Left kidney (tissue), 8 donors: Measurements from ENCODE around the gene BAZ2A. TPM values are rescaled to one million over a fixed set of nuclear protein-coding genes. Genes with fewer than 3 reads are reported as not detected.
"Not testable (repeated sequence)": the region's sequence is repeated elsewhere in the genome, so short reads cannot be mapped to it uniquely, and the experiment has no call there.

Source experiments
- DNase-seq: peaks from one replicate; pipeline ENCODE4 v3.0.0-alpha.2; 2013
- long read RNA-seq, 8 donors: transcript quantifications; one replicate each; lab custom pipeline, GENCODE V29; 2026
- polyA plus RNA-seq: library from polyadenylated mRNA; unstranded; fragments of 120-200 nt; gene quantifications from one replicate; pipeline ENCODE4 v1.2.1, GENCODE V29; 2013; ENCODE audit not compliant: insufficient read length

The BAZ2A gene
- polyA plus RNA-seq: 114 TPM
- long read RNA-seq, donor 1, partial matches to known transcripts: 73 of 78 reads
- long read RNA-seq, donor 1, other reads (novel, unspliced or antisense): 0 of 78 reads
- long read RNA-seq, donor 2, partial matches to known transcripts: 34 of 36 reads
- long read RNA-seq, donor 2, other reads (novel, unspliced or antisense): 0 of 36 reads
- long read RNA-seq, donor 3, partial matches to known transcripts: 48 of 50 reads
- long read RNA-seq, donor 3, other reads (novel, unspliced or antisense): 0 of 50 reads
- long read RNA-seq, donor 4: 0 reads
- long read RNA-seq, donor 5, partial matches to known transcripts: 23 of 23 reads
- long read RNA-seq, donor 5, other reads (novel, unspliced or antisense): 0 of 23 reads
- long read RNA-seq, donor 6, partial matches to known transcripts: 24 of 26 reads
- long read RNA-seq, donor 6, other reads (novel, unspliced or antisense): 0 of 26 reads
- long read RNA-seq, donor 7, partial matches to known transcripts: 85 of 87 reads
- long read RNA-seq, donor 7, other reads (novel, unspliced or antisense): 0 of 87 reads
- long read RNA-seq, donor 8, partial matches to known transcripts: 7 of 7 reads
- long read RNA-seq, donor 8, other reads (novel, unspliced or antisense): 0 of 7 reads

GRCh38 chr12:56630180-56630632, at the start of gene BAZ2A:
TSS of gene BAZ2A (minus strand) at chr12:56630326. CDS start at chr12:56617530, 12,796 bp downstream.
- DNase-seq: peak; percentile 89

DNA sequence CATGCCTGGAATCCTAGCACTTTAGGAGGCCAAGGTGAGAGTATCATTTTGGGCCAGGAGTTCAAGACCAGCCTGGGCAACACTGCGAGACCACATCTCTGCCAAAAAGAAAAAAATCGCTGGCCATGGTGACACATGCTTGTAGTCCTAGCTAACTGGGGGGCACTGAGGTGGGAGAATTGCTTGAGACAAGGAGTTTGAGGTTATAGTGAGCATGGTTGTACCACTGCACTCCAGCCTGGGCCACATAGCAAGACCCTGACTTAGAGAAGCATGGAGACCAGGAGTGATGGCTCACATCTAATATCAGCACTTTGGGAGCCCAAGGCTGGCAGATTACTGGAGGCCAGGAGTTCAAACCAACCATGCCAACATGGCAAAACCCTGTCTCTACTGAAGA, 48.7 kb upstream of the BAZ2A start:
- no peak for DNase-seq

- no peak for DNase-seq
Measured at GRCh38 chr12:56677680-56678079, 47.6 kb upstream of the BAZ2A start.

DNA sequence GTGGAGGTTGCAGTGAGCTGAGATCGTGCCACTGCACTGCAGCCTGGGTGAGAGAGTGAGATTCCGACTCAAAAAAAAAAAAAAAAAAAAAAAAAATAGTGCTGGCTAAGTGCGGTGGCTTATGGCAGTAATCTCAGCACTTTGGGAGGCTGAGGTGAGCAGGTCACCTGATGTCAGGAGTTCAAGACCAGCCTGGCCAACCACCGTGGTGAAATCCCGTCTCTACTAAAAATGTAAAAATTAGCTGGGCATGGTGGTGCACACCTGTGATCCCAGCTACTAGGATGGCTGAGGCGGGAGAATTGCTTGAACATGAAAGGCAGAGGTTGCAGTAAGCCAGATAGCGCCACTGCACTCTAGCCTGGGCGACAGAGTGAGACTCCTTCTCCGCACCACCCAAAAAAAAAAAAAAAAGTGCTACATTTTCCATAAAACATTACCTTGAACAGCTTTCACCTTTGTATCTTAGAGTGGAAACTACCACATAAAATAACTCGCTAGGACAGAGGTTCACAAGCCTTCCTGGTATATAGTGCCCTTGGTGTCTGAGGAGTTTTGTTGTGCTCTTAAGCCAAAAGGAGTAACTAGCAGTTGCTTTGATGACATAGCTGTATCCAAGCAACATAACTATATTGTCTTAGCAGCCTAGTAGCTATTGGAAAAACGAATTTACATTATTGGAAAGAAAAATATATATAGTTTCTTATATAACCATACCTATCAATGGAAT, 46.9 kb upstream of the BAZ2A start:
- DNase-seq: no peak

GRCh38 chr12:56671608-56672007, 41.5 kb upstream of the BAZ2A start:
- no peak for DNase-seq

GRCh38 chr12:56670836-56671235, 40.7 kb upstream of the BAZ2A start:
- no peak for DNase-seq

DNA sequence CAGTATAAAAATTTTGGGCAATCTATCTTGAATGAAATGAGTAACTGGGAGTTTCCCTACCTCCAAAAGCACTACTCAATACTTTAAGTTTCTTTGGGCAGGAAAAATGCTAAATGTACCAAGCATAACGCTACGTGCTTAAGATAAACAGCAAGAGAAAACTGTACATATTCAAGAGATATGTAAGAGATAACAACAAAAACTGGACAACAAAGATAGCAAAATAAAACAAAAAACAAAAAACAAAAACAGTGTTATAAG, 38.0 kb upstream of the BAZ2A start:
- DNase-seq: no peak

DNA sequence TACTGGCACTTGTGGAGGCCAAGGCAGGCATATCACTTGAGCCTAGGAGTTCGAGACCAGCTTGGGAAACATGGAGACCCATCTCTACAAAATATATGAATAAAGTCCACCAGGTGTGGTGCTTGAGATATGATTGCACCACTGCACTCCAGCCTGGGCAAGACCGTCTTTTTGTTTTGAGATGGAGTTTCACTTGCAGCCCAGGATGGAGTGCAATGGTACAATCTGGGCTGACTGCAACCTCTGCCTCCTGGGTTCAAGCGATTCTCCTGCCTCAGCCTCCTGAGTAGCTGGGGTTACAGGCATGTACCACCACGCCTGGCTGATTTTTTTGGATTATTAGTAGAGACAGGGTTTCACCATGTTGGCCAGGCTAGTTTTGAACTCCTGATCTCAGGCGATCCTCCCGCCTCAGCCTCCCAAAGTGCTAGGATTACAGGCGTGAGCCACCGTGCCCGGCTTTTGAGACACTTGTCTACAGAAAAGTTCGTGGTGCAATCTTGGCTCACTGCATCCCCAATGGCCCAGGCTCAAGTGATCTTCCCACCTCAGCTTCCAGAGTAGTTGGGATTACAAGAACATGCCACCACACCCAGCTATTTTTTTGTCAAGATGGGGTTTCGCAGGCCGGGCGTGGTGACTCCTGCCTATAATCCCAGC, 32.0 kb upstream of the BAZ2A start:
- DNase-seq: no peak

DNA sequence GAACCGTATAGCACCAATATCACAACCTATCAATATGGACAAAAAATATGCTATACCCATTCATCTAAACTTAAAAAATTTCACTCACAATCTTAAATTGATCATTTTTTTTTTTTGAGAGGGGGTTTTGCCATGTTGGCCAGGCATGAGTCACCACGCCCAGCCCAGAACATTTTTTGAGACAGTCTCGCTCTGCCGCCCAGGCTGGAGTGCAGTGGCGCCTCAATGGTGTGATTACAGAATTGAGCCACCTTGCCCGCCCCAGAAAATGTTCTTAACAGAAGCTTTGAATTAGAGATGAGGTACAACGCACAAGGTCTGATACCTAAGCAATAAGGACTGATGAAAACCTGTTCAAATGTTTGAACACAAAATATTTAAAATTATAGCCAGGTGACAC, 31.4 kb upstream of the BAZ2A start:
- DNase-seq: no peak

DNA sequence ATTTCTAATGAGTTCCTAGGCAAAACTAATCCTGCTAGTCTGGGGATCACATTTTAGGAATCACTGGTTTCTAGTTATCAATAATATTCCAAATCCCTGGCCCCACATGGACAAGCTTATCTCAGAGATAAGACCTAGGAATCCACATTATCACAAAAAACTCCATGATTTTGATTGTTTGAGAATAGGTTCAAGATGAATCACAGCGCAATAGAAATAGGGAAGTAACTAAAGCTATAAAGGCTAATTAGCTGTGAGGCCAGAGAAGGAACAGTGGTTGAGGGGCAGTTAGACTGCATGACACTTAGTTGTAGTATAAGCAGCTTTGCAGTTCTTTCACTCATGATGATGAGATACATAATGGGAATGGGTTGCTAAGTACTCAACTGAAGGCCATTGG, 28.8 kb upstream of the BAZ2A start:
- no peak for DNase-seq

DNA sequence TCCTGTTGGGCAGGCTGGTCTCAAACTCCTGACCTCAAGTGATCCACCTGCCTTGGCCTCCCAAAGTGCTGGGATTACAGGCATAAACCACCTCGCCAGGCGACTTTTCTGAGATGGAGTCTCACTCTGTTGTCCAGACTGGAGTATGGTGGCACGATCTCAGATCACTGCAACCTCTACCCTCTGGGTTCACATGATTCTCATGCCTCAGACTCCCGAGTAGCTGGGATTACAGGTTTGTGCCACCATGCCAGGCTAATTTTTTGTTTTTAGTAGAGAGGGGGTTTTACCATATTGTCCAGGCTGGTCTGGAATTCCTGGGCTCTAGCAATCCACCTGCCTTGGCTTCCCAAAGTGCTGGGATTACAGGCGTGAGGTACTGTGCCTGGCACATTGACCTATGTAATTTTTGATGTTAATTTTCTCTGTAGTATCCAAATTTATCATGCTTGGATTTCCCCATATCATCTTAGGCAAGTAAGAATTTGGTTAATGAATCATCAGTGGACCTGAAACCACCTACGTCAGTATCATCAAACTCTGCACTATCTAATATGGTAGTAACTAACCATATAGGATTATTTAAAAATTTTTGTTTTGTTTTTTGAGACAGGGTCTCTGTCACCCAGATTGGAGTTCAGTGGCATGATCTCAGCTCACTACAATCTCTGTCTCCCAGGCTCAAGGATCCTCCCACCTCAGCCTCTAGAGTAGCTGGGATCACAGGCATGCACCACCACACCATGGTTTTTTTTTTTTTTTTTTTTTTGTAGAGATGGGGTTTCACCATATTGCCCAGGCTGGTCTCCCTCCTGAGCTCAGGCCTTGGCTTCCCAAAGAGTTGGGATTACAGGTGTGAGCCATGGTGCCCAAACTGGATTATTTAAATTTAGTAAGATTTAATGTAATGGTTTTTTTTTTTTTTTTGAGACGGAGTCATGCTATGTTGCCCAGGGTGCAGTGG, 27.6 kb upstream of the BAZ2A start:
- no peak for DNase-seq

DNA sequence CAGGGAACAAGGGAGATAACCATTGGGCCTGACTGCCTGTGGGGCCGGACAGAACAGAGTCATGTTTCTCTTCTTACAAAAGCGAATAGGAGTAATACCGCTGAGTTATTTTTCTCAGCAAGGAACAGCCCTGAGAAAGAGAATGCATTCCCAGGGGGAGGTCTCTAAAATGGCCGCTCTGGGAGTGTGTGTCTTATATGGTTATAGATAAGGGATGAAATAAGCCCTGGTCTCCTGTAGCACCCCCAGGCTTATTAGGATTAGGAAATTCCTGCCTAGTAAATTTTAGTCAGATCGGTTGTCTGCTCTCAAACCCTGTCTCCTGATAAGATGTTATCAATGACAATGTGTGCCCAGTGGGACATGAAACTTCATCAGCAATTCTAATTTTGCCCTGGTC, 23.7 kb upstream of the BAZ2A start:
- not testable (repeated sequence) for DNase-seq

- not testable (repeated sequence) for DNase-seq
Measured at GRCh38 chr12:56648023-56648422, 17.9 kb upstream of the BAZ2A start.

DNA sequence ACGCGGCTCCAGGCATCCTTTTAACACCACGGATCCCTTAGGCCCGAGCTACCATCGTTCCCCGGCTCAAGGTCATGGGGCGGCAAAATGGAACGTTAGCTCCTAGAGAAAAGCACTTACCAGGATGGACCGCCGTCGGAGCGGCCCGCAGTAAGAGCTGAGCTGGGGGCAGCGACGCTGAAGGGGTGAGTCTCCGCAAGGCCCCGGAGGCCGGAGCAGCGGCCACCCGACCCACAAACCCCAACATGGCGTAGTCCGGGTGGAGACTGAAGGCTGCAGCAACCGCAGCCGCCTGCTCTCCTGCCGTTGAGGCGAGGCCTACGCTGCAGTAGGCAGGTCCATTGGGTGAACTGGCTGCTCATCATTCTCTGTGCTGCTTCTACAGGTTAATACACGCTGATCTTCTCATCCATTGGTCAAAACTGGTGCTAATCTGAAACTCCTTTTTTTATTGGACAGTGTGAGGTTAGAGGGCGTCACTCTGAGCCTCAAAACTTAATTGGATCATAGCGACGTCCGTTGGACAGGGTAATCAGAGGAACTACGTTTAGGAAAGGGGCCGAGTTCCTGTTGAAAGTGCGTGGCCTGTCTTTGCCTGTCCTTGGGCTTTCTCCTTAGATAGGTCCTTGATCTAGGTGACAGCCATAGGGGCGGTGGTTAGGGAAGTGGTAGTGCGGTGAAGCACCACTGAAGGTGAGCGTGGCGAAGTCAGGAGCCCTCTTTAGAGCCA, 15.8 kb upstream of the BAZ2A start, which contains the start of gene ATP5F1B:
ATP5F1B (minus strand) TSS at position 268 of the 730 bp plus-strand sequence; CDS start at position 247, 21 bp downstream.
- DNase-seq: peak; percentile 100

DNA sequence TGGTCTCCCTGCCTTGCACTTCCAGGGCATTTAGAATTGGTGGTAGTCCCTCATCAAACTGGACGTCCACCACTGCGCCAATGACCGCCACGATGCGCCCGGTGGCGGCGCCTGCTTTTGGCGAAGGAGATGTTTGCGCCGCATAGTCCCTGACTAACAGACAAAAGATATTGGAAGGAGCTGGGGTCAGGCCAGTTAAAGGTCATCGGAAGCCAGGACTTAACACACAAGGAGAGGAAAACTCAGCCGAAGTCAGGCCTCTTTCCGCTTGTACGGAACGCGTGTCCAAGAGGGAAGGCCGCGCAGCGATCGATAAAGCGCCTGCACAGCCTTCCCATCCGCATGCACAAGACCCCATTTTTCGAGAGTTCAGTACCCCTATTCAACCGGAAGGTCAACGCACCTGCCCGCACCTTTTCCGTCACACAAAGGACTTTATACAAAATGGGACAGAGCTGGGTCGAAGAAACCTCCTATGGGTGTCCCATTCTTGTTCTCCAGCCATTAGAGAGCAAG, 15.1 kb upstream of the BAZ2A start:
- no peak for DNase-seq

DNA sequence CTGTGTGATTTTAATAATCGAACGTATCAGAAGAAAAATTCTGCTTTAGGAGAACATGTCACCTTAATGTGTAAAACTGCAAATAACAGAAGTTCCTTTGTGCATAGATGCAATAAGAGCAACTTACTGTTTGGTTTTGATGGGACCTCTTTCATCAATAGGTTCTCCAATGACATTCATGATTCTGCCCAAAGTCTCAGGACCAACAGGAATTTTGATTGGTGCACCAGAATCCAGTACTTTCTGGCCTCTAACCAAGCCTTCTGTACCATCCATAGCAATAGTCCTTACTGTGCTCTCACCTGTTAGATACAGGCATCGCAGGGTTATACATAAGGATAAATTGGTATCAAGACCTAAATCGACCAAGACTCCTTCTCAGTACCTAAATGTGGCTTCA, 14.5 kb upstream of the BAZ2A start:
- no peak for DNase-seq

DNA sequence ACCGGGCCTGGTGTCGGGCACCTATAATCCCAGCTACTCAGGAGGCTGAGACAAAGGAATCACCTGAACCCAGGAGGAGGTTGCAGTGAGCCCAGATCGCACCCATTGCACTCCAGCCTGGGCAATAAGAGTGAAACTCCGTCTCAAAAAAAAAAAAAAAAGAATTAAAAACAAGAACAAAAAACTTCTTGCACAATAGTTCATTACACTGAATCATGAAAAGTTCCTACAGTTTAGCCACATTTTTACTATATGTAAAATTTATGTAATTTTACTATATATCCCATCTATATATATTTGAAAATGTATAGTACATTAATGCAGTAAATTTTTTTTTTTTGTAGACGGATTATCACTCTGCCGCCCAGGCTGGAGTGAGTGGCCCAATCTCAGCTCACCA, 11.1 kb upstream of the BAZ2A start:
- no peak for DNase-seq

- DNase-seq: no peak
Measured at GRCh38 chr12:56637621-56638020, 7.5 kb upstream of the BAZ2A start.

DNA sequence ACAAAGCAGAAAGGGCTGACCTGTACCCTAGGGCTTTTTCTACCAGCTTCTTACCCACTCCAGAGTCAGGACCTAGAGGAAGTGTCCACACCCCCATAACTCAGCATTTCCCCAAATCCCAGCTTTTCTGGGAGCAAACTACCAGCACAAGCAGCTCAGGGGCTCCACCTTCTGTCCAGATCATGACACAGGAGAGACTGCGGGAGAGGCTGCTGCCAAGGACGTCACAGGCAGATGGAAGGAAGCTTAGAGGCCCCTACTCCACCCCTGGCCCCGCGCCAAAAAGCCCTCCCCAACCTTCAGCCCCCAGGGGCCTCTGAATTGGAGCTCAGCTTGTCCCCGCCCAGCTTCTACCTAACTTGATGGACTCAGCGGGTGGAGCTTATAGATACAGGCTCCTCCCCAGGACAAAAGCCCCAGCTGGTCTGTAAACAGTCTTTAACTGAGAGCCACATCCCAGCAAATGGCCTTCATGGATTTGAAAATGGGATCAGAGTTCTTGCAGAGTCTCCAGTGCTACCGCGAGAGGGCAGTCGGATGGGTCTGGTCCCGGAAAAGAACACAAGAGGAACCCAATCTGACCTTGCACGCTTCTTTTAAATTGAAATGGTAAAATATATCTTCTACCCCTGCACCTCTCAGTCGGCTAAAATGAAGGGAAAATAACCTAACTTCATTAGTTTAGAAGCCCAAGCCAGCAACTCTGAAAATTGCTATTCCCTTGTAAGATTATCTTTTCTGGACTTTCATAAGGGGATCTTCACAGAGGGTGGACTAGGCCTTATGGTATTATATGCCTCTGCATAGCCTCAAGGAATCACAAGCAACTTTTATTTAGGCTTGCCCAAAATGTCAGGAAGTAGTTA, 6.8 kb upstream of the BAZ2A start:
- peak; percentile 99 for DNase-seq
